ENCODE results near the gene ZNF487. TPM values are rescaled to one million over a fixed set of nuclear protein-coding genes. Genes with fewer than 3 reads are reported as not detected.

ZNF487 gene
- total RNA-seq, 1 donor from 2014 or later, result 7.1 TPM

Other genes starting within 250 kb of the ZNF487 start
- gene RASGEF1A, start 170.0 kb upstream of the ZNF487 start, total RNA-seq, result 1.2 and 2.2 TPM in 2 replicates
- not detected in 2 replicates for gene FXYD4, start 65.5 kb upstream of the ZNF487 start, total RNA-seq
- 211 and 221 TPM in 2 replicates for gene HNRNPF, start 27.9 kb upstream of the ZNF487 start, total RNA-seq
- 11.8 and 12.3 TPM in 2 replicates for gene ZNF239, start 137.5 kb downstream of the ZNF487 start, total RNA-seq
- gene ZNF485, start 169.3 kb downstream of the ZNF487 start, total RNA-seq, result 5.7 and 6.3 TPM in 2 replicates
- 52.0 and 57.6 TPM in 2 replicates for gene ZNF32, start 211.8 kb downstream of the ZNF487 start, total RNA-seq

Measured in progenitor cell of endocrine pancreas (in vitro differentiated cells).